ENCODE results near the gene STK25. TPM values are rescaled to one million over a fixed set of nuclear protein-coding genes. Genes with fewer than 3 reads are reported as not detected.

STK25 gene
- total RNA-seq, 4 donors from 2014 or later = 236 to 364 (median 266) TPM

DNA sequence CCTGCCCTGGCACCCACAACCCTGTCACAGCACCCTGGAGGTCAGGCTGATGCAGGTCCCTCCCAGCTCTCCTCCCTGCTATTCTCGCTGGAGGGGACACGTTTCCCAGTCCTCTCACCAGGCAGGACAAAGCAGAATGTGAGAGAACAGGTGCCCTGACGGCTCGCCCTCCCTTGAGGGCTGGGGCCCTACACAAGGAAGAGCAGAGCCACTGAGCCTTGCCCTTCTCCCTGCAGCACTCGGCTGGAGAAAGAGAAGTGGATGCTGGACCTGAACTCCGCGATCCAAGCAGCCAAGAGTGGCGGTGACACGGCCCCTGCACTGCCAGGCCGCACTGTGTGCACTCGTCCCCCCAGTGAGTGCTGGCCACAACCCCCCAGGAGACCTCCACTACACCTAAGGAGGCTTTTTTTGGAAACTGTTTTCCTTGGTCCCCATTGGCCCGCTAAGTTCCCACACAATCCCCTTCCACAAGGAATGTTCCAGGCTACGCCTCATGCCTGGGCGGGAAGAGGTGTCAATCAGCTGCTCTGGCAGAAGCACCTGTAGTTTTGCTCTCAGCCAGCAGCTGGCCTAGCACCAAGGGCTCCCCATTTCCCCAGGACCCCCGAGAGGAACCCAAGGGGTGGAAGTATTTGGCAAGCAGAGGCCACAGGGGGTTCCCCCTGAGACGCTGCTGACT, 17.4 kb downstream of the STK25 start:
- peaks cover 19 to 26% of the 10 kb centered on the region in 2 donors for H3K36me3 ChIP-seq

DNA sequence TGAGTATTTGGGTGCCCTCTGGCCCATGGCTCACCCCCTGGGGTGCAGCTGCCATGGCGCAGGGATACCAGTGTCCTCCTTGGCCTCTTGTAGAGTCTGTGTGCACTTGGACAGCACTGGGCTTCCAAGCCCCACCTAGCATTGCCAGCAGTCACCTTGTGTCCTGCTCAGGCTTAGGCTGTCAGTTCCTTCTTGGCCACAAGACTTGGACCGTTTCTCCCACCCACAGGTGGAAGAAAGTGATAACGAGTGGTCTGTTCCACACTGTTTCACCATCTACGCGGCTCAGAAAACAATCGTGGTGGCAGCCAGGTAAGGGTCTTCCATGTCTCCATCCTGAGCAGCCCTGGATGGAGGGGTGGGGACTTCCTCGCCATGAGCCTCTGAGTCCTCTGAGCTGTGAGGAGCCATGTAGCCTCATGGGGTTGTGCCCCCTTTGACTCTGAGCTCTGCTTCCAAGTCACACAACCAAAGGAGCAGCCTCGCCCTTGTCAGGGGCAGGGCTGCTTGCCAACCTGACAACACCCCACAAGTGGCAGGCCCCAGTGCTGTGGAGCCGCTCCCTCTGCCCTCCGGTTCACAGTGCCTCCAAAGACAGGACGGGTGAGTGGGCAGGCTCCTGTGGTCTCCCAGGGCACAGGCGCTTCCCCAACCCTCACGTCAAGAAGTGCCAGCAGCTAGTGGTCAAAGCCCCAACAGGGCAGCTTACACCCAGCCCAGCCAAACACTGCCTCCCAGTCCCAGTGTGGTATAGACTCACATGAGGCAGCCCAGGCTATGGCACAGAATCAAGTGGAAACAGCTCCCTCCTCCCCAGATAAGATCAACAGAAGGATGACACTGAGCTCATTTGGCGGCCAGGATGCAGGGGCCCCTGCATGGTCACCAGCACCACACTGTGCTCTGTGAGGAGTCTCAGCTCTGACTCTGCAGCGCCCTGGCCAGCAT, 18.4 kb downstream of the STK25 start:
- no peak overlapping the region for H3K27ac ChIP-seq
- no peaks in the 10 kb centered on the region for H3K4me1 ChIP-seq
- TF ChIP-seq, protein P1, sequence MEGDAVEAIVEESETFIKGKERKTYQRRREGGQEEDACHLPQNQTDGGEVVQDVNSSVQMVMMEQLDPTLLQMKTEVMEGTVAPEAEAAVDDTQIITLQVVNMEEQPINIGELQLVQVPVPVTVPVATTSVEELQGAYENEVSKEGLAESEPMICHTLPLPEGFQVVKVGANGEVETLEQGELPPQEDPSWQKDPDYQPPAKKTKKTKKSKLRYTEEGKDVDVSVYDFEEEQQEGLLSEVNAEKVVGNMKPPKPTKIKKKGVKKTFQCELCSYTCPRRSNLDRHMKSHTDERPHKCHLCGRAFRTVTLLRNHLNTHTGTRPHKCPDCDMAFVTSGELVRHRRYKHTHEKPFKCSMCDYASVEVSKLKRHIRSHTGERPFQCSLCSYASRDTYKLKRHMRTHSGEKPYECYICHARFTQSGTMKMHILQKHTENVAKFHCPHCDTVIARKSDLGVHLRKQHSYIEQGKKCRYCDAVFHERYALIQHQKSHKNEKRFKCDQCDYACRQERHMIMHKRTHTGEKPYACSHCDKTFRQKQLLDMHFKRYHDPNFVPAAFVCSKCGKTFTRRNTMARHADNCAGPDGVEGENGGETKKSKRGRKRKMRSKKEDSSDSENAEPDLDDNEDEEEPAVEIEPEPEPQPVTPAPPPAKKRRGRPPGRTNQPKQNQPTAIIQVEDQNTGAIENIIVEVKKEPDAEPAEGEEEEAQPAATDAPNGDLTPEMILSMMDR (IDR thresholded peaks at IDR 0.05) = no peak
- no peak for TF ChIP-seq POLR2A (IDR thresholded peaks at IDR 0.05)
- intact Hi-C loops (cut with DNase I) = no loop called here
- no peak overlapping the region for H3K4me3 ChIP-seq (replicated peaks in 1 of 3)
- no peaks in the 10 kb centered on the region for H3K27me3 ChIP-seq
- H3K9me3 ChIP-seq = no peaks in the 10 kb centered on the region
- no peak for DNase-seq
- H3K36me3 ChIP-seq = peaks cover 14 to 16% of the 10 kb centered on the region in 2 donors
- WGBS, 2 donors = 78 to 89% methylated on average over 6 to 10 of the region's 15 CpGs

More for the DNA sequence above, 17.4 kb downstream of the STK25 start:
- Histone ChIP-seq H3K4me3 (replicated peaks in 1 of 3) (no peak overlapping the region), H3K27me3 (no peaks in the 10 kb centered on the region), H3K9me3 (no peaks in the 10 kb centered on the region), H3K27ac (no peak overlapping the region), H3K4me1 (no peaks in the 10 kb centered on the region)
- WGBS, 2 donors = 49 to 71% methylated on average over 4 to 9 of the region's 16 CpGs
- DNase-seq = peak; percentile 43 to 49
- no peak for TF ChIP-seq POLR2A (IDR thresholded peaks at IDR 0.05)
- TF ChIP-seq, protein P1 (IDR thresholded peaks at IDR 0.05) = no peak
- intact Hi-C loops (cut with DNase I) = no loop called here

DNA sequence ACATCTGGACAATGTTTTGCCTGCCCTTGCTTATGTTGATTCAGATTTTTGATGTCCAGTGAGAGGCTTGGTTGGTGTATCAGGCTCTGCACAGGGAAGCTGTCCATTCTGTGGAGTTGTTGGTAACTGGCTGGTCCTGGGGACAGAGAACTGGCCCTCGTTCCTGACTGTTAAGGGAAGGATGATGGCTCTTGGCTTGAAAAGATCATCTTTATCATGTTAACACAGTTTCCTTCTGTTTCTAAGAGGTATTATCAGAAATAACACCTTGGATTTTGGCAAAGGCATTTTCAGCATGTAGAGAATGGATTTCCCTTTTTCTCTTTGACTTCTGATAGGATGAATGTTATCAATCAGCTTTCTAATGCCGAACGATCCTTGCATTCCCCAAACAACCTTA, 19.3 kb downstream of the STK25 start:
- Histone ChIP-seq H3K4me1 (no peaks in the 10 kb centered on the region), H3K4me3 (replicated peaks in 1 of 3) (no peak overlapping the region), H3K27me3 (no peaks in the 10 kb centered on the region), H3K36me3 (peaks cover 5 to 11% of the 10 kb centered on the region in 2 donors), H3K9me3 (no peaks in the 10 kb centered on the region), H3K27ac (no peak overlapping the region)
- DNase-seq = no peak
- WGBS, 2 donors = 86 to 90% methylated on average over 3 of the region's 3 CpGs
- TF ChIP-seq, protein P1 (IDR thresholded peaks at IDR 0.05) = no peak
- TF ChIP-seq POLR2A (IDR thresholded peaks at IDR 0.05) = no peak
- intact Hi-C loops (cut with DNase I) = no loop called here

DNA sequence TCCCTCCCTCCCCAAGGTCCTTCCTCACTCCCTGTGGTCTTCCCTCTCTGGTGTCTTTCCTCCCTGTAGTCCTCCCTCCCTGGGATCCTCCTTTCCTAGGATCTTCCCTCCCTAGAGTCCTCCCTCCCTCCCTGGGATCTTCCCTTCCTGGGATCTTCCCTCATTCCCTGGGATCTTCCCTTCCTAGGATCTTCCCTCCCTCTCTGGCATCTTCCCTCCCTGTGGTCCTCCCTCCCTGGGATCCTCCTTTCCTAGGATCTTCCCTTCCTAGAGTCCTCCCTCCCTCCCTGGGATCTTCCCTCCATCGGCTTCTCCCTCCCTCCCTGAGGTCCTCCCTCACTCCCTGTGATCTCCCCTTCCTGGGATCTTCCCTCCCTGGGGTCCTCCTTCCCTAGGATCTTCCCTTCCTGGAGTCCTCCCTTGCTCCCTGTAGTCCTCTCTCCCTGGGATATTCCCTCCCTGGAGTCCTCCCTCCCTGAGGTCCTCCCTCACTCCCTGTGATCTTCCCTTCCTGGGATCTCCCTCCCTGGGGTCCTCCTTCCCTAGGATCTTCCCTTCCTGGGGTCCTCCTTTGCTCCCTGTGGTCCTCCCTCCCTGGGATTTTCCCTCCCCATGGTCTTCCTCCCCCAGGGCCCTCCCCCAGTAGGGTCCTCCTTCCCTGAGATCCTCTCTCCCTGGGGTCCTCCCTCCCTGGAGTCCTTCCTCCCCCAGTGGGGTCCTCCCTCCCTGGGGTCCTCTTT, 23.0 kb downstream of the STK25 start:
- no peak for DNase-seq
- H3K36me3 ChIP-seq = peaks cover 0 to 3% of the 10 kb centered on the region in 2 donors
- no peak overlapping the region for H3K27ac ChIP-seq
- no peaks in the 10 kb centered on the region for H3K4me1 ChIP-seq
- intact Hi-C loops (cut with DNase I) = no loop called here
- no peaks in the 10 kb centered on the region for H3K9me3 ChIP-seq
- 89 to 94% methylated on average over 1 of the region's 1 CpG for WGBS, 2 donors
- H3K4me3 ChIP-seq (replicated peaks in 1 of 3) = no peak overlapping the region
- no peaks in the 10 kb centered on the region for H3K27me3 ChIP-seq
- no peak for TF ChIP-seq POLR2A (IDR thresholded peaks at IDR 0.05)
- TF ChIP-seq, protein P1 (IDR thresholded peaks at IDR 0.05) = no peak
